ENCODE data around the gene C10orf67.

DNA sequence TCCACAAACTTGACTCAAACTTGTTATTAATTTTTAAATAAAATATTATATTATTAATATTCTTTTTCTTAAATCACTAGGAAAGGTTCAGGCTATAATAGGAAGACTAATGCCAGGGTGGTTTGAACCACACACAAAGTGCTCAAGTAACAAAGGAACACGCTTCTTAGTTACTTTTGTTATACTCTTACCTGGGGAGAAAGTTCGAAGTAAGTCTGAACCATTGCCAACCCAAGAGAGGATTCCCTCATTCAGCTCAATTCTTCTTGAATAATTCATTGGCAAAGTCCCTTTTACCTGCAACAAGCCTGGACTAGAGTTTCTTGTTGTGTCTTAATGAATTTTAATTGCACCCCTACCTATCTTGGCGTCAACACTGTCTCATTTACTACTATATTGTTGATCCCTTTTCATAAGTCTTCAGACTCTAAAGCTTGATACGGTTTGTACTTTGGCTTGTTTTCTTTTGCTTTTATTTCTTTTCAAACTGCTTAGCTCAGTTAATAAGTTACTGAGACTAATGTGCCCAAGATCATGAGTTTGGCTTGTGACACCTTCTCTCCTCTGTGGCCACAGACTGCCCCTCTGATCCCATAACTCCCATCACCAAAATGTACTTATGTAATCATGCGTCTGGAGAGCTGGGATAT is 10.2 kb upstream of the C10orf67 start:
- TF ChIP-seq, protein P1, sequence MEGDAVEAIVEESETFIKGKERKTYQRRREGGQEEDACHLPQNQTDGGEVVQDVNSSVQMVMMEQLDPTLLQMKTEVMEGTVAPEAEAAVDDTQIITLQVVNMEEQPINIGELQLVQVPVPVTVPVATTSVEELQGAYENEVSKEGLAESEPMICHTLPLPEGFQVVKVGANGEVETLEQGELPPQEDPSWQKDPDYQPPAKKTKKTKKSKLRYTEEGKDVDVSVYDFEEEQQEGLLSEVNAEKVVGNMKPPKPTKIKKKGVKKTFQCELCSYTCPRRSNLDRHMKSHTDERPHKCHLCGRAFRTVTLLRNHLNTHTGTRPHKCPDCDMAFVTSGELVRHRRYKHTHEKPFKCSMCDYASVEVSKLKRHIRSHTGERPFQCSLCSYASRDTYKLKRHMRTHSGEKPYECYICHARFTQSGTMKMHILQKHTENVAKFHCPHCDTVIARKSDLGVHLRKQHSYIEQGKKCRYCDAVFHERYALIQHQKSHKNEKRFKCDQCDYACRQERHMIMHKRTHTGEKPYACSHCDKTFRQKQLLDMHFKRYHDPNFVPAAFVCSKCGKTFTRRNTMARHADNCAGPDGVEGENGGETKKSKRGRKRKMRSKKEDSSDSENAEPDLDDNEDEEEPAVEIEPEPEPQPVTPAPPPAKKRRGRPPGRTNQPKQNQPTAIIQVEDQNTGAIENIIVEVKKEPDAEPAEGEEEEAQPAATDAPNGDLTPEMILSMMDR (conservative IDR thresholded peaks at IDR 0.05; ENCODE audit: low read depth, low read length) = no peak
- TF ChIP-seq EZH2 (IDR thresholded peaks at IDR 0.05; ENCODE audit: borderline replicate concordance, low read depth, low read length, poor library complexity, severe bottlenecking) = no peak

Measured in A673 (cell line).